Activated CD8-positive, alpha-beta memory T cell treated with anti-CD3 and anti-CD28 coated beads, Interleukin-2, amount 10 ng/mL, durations not matched to agents 7 days and 5 days (primary cell): ENCODE results near the gene PACSIN1. TPM values are rescaled to one million over a fixed set of nuclear protein-coding genes. Genes with fewer than 3 reads are reported as not detected.

Source experiments
- ATAC-seq: fragments of 150-1000 bp; cut with Tn5 transposase; one replicate; pipeline ENCODE4 v1.10.0; 2021; ENCODE audit warnings: moderate library complexity
- CTCF ChIA-PET: fragments of 350-600 bp; sonication (Branson Sonifier 250); formaldehyde crosslinking; loops from one replicate; lab custom pipeline; 2021; ENCODE audit warnings: antibody characterized with exemption; lab: Charles Lee
- DNase-seq: peaks from one replicate; pipeline ENCODE4 v3.0.0-alpha.2; 2020
- H3K27ac Mint-ChIP-seq: one replicate; pipeline ENCODE4 v1.8.0; 2021; ENCODE audit warnings: mild to moderate bottlenecking, mixed read lengths
- H3K27me3 Mint-ChIP-seq: one replicate; pipeline ENCODE4 v1.8.0; 2021; ENCODE audit warnings: mixed read lengths
- H3K36me3 Mint-ChIP-seq: one replicate; pipeline ENCODE4 v1.8.0; 2021; ENCODE audit warnings: mild to moderate bottlenecking, mixed read lengths
- H3K4me1 Mint-ChIP-seq: one replicate; pipeline ENCODE4 v1.8.0; 2021; ENCODE audit warnings: mixed read lengths
- H3K4me3 Mint-ChIP-seq: one replicate; pipeline ENCODE4 v1.8.0; 2021; ENCODE audit warnings: mild to moderate bottlenecking, moderate library complexity, mixed read lengths
- H3K9me3 Mint-ChIP-seq: one replicate; pipeline ENCODE4 v1.8.0; 2022; ENCODE audit warnings: low read depth, mixed read lengths
- total RNA-seq, 2 experiments: library from RNA; stranded (reverse); gene quantifications; one replicate each; pipeline ENCODE4 v1.2.3, GENCODE V29; 2021

The PACSIN1 gene
- total RNA-seq, 2 experiments from 2014 or later: 0.59 to 2.2 TPM

GRCh38 chr6:34565722-34566137 lies 99.9 kb downstream of the PACSIN1 start:
- Mint-ChIP-seq H3K36me3 (no peaks in the 10 kb centered on the region), H3K27me3 (no peaks in the 10 kb centered on the region), H3K4me3 (no peak overlapping the region), H3K9me3 (no peaks in the 10 kb centered on the region), H3K27ac (no peak overlapping the region), H3K4me1 (no peaks in the 10 kb centered on the region)
- CTCF ChIA-PET: interaction anchor here (1.2 kb wide), 1 partner anchor 316 kb away, joined by 4 read pairs; the partner anchor contains the start of gene SMIM29
- DNase-seq (no peak), ATAC-seq (no peak)

- ATAC-seq: no peak
- DNase-seq: no peak
- no peaks in the 10 kb centered on the region for H3K4me1 Mint-ChIP-seq
- H3K4me3 Mint-ChIP-seq: no peak overlapping the region
- H3K9me3 Mint-ChIP-seq: no peaks in the 10 kb centered on the region
- H3K27ac Mint-ChIP-seq: no peak overlapping the region
- no peaks in the 10 kb centered on the region for H3K36me3 Mint-ChIP-seq
- H3K27me3 Mint-ChIP-seq: no peaks in the 10 kb centered on the region
- CTCF ChIA-PET: interaction anchor here (0.7 to 4.3 kb wide), 2 partner anchors 42 to 273 kb away, joined by 4 to 10 read pairs; no protein-coding TSS in a partner anchor
Observed at GRCh38 chr6:34566830-34567546, 101.1 kb downstream of the PACSIN1 start.

- Mint-ChIP-seq H3K27ac (no peak overlapping the region), H3K4me3 (no peak overlapping the region), H3K27me3 (no peaks in the 10 kb centered on the region), H3K9me3 (no peaks in the 10 kb centered on the region), H3K4me1 (no peaks in the 10 kb centered on the region), H3K36me3 (no peaks in the 10 kb centered on the region)
- CTCF ChIA-PET: interaction anchor here (4.3 kb wide), 1 partner anchor 40 kb away, joined by 10 read pairs; no protein-coding TSS in a partner anchor
- DNase-seq: no peak
- no peak for ATAC-seq
Observed at GRCh38 chr6:34568341-34569201, 102.7 kb downstream of the PACSIN1 start.

- no peaks in the 10 kb centered on the region for H3K27me3 Mint-ChIP-seq
- CTCF ChIA-PET: interaction anchor here (1.0 to 4.3 kb wide), 2 partner anchors 40 to 109 kb away, joined by 3 to 10 read pairs; no protein-coding TSS in a partner anchor
- no peaks in the 10 kb centered on the region for H3K4me1 Mint-ChIP-seq
- no peak for DNase-seq
- no peak overlapping the region for H3K4me3 Mint-ChIP-seq
- no peaks in the 10 kb centered on the region for H3K9me3 Mint-ChIP-seq
- no peak overlapping the region for H3K27ac Mint-ChIP-seq
- H3K36me3 Mint-ChIP-seq: no peaks in the 10 kb centered on the region
- no peak for ATAC-seq
Observed at GRCh38 chr6:34569361-34569973, 103.6 kb downstream of the PACSIN1 start.

- H3K9me3 Mint-ChIP-seq: no peaks in the 10 kb centered on the region
- H3K36me3 Mint-ChIP-seq: no peaks in the 10 kb centered on the region
- H3K4me1 Mint-ChIP-seq: no peaks in the 10 kb centered on the region
- no peak overlapping the region for H3K27ac Mint-ChIP-seq
- no peak for DNase-seq
- no peaks in the 10 kb centered on the region for H3K27me3 Mint-ChIP-seq
- CTCF ChIA-PET: interaction anchor here (1.0 to 4.3 kb wide), 2 partner anchors 39 to 110 kb away, joined by 3 to 10 read pairs; no protein-coding TSS in a partner anchor
- ATAC-seq: no peak
- no peak overlapping the region for H3K4me3 Mint-ChIP-seq
Observed at GRCh38 chr6:34570066-34570833, 104.4 kb downstream of the PACSIN1 start.

- DNase-seq (no peak), ATAC-seq (no peak)
- Mint-ChIP-seq H3K9me3 (no peaks in the 10 kb centered on the region), H3K27ac (no peak overlapping the region), H3K4me1 (peaks cover 3% of the 10 kb centered on the region), H3K36me3 (no peaks in the 10 kb centered on the region), H3K27me3 (no peaks in the 10 kb centered on the region), H3K4me3 (no peak overlapping the region)
- CTCF ChIA-PET: no interaction called here
Observed at GRCh38 chr6:34571388-34571787, 105.5 kb downstream of the PACSIN1 start.

- H3K36me3 Mint-ChIP-seq: no peaks in the 10 kb centered on the region
- H3K9me3 Mint-ChIP-seq: no peaks in the 10 kb centered on the region
Observed at GRCh38 chr6:34572021-34572420, 106.1 kb downstream of the PACSIN1 start.

GRCh38 chr6:34572585-34572984 lies 106.7 kb downstream of the PACSIN1 start:
- ATAC-seq: no peak
- no peaks in the 10 kb centered on the region for H3K36me3 Mint-ChIP-seq
- peaks cover 7% of the 10 kb centered on the region for H3K4me1 Mint-ChIP-seq
- H3K9me3 Mint-ChIP-seq: no peaks in the 10 kb centered on the region
- no peak overlapping the region for H3K4me3 Mint-ChIP-seq
- no peak overlapping the region for H3K27ac Mint-ChIP-seq
- H3K27me3 Mint-ChIP-seq: no peaks in the 10 kb centered on the region
- no peak for DNase-seq
- CTCF ChIA-PET: no interaction called here

More at GRCh38 chr6:34572021-34572420, 106.1 kb downstream of the PACSIN1 start:
- DNase-seq: no peak
- Mint-ChIP-seq H3K27me3 (no peaks in the 10 kb centered on the region), H3K27ac (no peak overlapping the region), H3K4me1 (peaks cover 6% of the 10 kb centered on the region), H3K4me3 (no peak overlapping the region)
- CTCF ChIA-PET: no interaction called here
- ATAC-seq: no peak

GRCh38 chr6:34573567-34574183 lies 107.8 kb downstream of the PACSIN1 start:
- ATAC-seq (no peak), DNase-seq (no peak)
- Mint-ChIP-seq H3K9me3 (no peaks in the 10 kb centered on the region), H3K4me1 (peaks cover 7% of the 10 kb centered on the region), H3K27me3 (no peaks in the 10 kb centered on the region), H3K27ac (no peak overlapping the region), H3K4me3 (no peak overlapping the region), H3K36me3 (no peaks in the 10 kb centered on the region)
- CTCF ChIA-PET: interaction anchor here (1.8 kb wide), 1 partner anchor 35 kb away, joined by 4 read pairs; no protein-coding TSS in a partner anchor

- ATAC-seq (no peak), DNase-seq (no peak)
- Mint-ChIP-seq H3K27ac (no peak overlapping the region), H3K4me3 (no peak overlapping the region), H3K36me3 (peaks cover 1% of the 10 kb centered on the region), H3K4me1 (peaks cover 7% of the 10 kb centered on the region), H3K9me3 (no peaks in the 10 kb centered on the region), H3K27me3 (no peaks in the 10 kb centered on the region)
- CTCF ChIA-PET: interaction anchor here (0.9 to 1.8 kb wide), 2 partner anchors 10 to 34 kb away, joined by 3 to 4 read pairs; no protein-coding TSS in a partner anchor
Observed at GRCh38 chr6:34574647-34575293, 108.9 kb downstream of the PACSIN1 start.

- Mint-ChIP-seq H3K4me1 (peaks cover 7% of the 10 kb centered on the region), H3K9me3 (no peaks in the 10 kb centered on the region), H3K27ac (no peak overlapping the region), H3K36me3 (peaks cover 1% of the 10 kb centered on the region), H3K27me3 (no peaks in the 10 kb centered on the region), H3K4me3 (no peak overlapping the region)
- ATAC-seq (no peak), DNase-seq (no peak)
- CTCF ChIA-PET: interaction anchor here (0.9 kb wide), 1 partner anchor 9 kb away, joined by 3 read pairs; no protein-coding TSS in a partner anchor
Observed at GRCh38 chr6:34575326-34575725, 109.5 kb downstream of the PACSIN1 start.
